Measurements from ENCODE around the gene ASB16. TPM values are rescaled to one million over a fixed set of nuclear protein-coding genes. Genes with fewer than 3 reads are reported as not detected.
A peak's percentile ranks its signal among the peaks of the same experiment; 100 is the strongest.

ASB16 gene
- total RNA-seq, 4 donors from 2014 or later = 0.11 TPM; not detected in 3

DNA sequence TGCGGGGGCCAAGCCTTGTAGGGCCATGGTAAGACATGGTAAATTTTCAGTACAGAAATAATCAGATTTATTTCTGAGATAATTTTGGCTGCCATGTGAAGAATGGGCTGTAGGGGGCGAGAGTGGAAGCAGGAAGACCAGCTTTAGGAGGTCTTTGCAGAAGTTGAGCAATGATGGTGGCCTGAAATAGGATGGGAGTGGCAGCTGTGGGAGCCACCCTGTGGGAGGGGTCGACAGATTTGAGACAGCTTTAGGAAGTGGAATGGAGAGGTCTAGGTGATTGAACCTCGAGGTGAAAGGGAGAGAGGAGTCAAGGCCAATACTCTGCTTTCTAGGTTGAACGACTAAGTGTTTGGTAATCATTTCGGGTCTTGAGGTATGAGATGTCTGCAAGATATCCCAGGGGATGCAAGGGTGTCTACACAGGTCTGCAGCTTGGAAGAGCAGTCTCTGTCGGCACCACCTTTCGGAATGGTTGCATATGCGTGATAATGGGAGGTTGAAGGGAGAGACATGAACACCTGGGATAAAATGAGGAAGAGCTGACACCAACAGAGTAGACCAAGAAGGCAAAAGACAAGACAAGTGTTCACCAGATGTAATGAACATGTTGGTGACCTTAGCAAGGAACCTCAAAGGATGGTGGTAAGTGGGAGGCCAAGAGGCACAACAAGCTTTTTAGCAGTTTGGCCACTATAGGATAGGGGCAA lies 33.4 kb downstream of the ASB16 start:
- WGBS, 2 donors = 46 to 53% methylated on average over 9 of the region's 9 CpGs
- intact Hi-C loops (cut with DNase I) = loop anchor here (10.0 kb wide), 1 partner anchor 301 kb away; the partner anchor contains the start of gene GPATCH8
- Histone ChIP-seq H3K4me3 (no peak overlapping the region), H3K27ac (peak overlapping the region; percentile 6 to 44 (median 20)), H3K9me3 (no peaks in the 10 kb centered on the region), H3K27me3 (no peaks in the 10 kb centered on the region), H3K36me3 (peaks cover 0 to 35% (median 13%) of the 10 kb centered on the region in 3 donors), H3K4me1 (peaks cover 17 to 46% (median 27%) of the 10 kb centered on the region in 3 donors)
- TF ChIP-seq POLR2A (IDR thresholded peaks at IDR 0.05) = no peak
- TF ChIP-seq, protein P1, sequence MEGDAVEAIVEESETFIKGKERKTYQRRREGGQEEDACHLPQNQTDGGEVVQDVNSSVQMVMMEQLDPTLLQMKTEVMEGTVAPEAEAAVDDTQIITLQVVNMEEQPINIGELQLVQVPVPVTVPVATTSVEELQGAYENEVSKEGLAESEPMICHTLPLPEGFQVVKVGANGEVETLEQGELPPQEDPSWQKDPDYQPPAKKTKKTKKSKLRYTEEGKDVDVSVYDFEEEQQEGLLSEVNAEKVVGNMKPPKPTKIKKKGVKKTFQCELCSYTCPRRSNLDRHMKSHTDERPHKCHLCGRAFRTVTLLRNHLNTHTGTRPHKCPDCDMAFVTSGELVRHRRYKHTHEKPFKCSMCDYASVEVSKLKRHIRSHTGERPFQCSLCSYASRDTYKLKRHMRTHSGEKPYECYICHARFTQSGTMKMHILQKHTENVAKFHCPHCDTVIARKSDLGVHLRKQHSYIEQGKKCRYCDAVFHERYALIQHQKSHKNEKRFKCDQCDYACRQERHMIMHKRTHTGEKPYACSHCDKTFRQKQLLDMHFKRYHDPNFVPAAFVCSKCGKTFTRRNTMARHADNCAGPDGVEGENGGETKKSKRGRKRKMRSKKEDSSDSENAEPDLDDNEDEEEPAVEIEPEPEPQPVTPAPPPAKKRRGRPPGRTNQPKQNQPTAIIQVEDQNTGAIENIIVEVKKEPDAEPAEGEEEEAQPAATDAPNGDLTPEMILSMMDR (IDR thresholded peaks at IDR 0.05) = peak in 5 of 6 experiments; percentile 44 to 71 (median 56)
- no peak for DNase-seq

DNA sequence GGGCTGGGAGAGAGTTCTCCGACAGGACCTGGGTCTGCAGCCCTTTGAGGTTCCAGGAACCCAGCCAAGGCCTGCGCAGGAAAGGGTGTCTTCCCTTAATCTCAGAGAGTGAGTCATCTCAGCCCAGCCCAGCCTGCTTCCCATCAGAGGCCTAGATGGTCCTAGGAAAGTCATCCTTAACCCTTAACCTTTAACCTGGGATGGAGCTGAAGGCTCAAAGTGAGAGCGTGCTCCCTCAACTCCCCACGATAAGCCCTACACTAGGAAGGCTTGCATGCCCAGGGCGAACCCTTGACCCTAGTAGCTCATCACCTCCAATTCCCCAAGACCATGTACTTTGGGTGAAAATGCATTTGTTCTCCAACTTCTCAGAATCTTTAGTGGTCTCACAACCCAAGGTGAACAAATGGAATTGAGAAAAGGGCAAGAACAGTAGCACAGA lies 34.0 kb downstream of the ASB16 start:
- TF ChIP-seq POLR2A (IDR thresholded peaks at IDR 0.05) = no peak
- TF ChIP-seq, protein P1 (IDR thresholded peaks at IDR 0.05) = no peak
- Histone ChIP-seq H3K27me3 (no peaks in the 10 kb centered on the region), H3K4me1 (peaks cover 17 to 52% (median 27%) of the 10 kb centered on the region in 3 donors), H3K4me3 (no peak overlapping the region), H3K36me3 (peaks cover 5 to 40% (median 19%) of the 10 kb centered on the region in 3 donors), H3K9me3 (no peaks in the 10 kb centered on the region), H3K27ac (peak overlapping the region; percentile 3 to 44 (median 10))
- intact Hi-C loops (cut with DNase I) = loop anchor here (10.0 kb wide), 1 partner anchor 300 kb away; the partner anchor contains the start of gene GPATCH8
- WGBS, 2 donors = 48 to 90% methylated on average over 2 to 5 of the region's 5 CpGs
- no peak for DNase-seq

DNA sequence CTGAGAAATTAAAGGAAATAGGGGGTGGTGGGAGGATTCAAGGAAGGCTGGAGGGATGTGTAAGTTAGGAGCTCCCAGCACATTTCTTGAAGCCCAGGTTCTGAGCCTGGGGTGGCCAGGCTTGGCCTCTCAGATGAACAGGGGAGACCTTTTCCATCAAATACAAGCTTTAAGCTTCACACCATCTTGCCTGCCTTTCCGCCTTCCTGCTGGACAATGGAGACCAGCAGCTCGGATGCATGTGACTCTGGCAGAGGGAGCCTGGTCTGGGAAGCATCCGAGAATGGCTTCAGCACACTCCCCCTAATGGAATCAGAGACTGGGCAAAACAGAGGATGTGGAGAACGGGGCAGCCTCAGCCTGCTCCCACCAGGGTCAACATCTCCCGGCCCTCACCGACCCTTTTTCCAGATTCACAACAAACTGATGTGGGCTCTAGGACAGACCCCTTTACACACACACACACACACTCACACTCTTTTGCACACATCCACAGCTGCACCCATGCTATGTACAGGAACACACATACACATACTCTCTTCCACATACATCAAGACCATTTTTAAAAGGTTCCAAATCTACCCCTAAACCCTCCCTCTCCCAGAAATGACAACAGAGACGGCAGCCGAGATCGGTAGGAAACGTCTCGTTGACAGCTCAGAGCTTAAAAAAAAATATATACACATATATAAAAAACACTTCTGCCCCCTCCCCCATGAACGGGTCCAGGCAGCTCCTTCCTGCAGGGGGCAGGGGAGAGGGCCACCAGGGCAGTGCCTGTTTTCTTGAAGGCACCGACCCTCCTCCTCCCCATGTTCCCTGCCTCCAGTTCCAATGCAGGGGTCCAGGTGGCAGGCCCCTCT lies 35.7 kb downstream of the ASB16 start:
- Histone ChIP-seq H3K27me3 (no peaks in the 10 kb centered on the region), H3K27ac (peak overlapping the region in 1 of 4 donors; percentile 44), H3K4me3 (no peak overlapping the region), H3K4me1 (peaks cover 19 to 61% (median 36%) of the 10 kb centered on the region in 3 donors), H3K36me3 (peaks cover 15 to 58% (median 19%) of the 10 kb centered on the region in 3 donors), H3K9me3 (no peaks in the 10 kb centered on the region)
- DNase-seq = no peak
- 25 to 46% methylated on average over 7 to 11 of the region's 13 CpGs for WGBS, 2 donors
- TF ChIP-seq, protein P1 (IDR thresholded peaks at IDR 0.05) = no peak
- no peak for TF ChIP-seq POLR2A (IDR thresholded peaks at IDR 0.05)
- intact Hi-C loops (cut with DNase I) = loop anchor here (10.0 kb wide), 1 partner anchor 299 kb away; the partner anchor contains the start of gene GPATCH8

DNA sequence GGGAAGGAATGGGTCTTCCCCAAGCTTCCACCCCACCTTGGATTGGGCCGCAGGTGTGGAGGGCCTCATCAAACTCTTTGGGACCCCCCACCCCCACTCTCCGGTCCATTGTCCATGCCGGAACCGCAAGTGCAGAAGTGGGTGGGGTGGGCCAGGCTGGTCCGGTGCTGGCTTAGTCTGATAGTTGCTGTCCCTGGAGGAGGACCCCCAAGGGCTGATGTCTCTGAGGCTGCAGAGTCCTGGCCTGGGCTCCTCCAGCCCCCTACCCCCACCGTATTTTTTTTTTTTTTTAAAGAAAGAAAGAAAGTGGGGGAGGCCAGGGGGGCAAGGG lies 36.3 kb downstream of the ASB16 start:
- no peak for DNase-seq
- intact Hi-C loops (cut with DNase I) = loop anchor here (10.0 kb wide), 1 partner anchor 298 kb away; the partner anchor contains the start of gene GPATCH8

More for the DNA sequence above, 36.3 kb downstream of the ASB16 start:
- no peaks in the 10 kb centered on the region for H3K9me3 ChIP-seq
- TF ChIP-seq POLR2A (IDR thresholded peaks at IDR 0.05) = no peak
- TF ChIP-seq, protein P1 (IDR thresholded peaks at IDR 0.05) = no peak
- WGBS, 2 donors = 40 to 80% methylated on average over 1 to 6 of the region's 6 CpGs
- no peak overlapping the region for H3K27ac ChIP-seq
- peaks cover 21 to 61% (median 36%) of the 10 kb centered on the region in 3 donors for H3K4me1 ChIP-seq
- no peaks in the 10 kb centered on the region for H3K27me3 ChIP-seq
- no peak overlapping the region for H3K4me3 ChIP-seq
- H3K36me3 ChIP-seq = peaks cover 19 to 64% (median 21%) of the 10 kb centered on the region in 3 donors
